RWPE2 (cell line): Measurements from ENCODE around the gene AP1M2.
A peak's percentile ranks its signal among the peaks of the same experiment; 100 is the strongest.

Experiments
- ATAC-seq: fragments of 200-7000 bp; cut with Tn5 transposase; 3 replicates; pipeline ENCODE4 v1.9.1; 2021; ENCODE audit warnings: low read depth
- DNase-seq: peaks from one replicate; pipeline ENCODE4 v3.0.0-alpha.2; 2020; ENCODE audit warnings: low spot score
- H3K27ac ChIP-seq: fragments of 450-650 bp; 2 replicates; pipeline ENCODE4 v1.5.1; 2017; ENCODE audit warnings: mild to moderate bottlenecking; ENCODE audit not compliant: poor library complexity, severe bottlenecking
- H3K27me3 ChIP-seq: fragments of 250-450 bp; sonication (Bioruptor Pico); 2 replicates; pipeline ENCODE4 v1.5.1; 2021; ENCODE audit warnings: mild to moderate bottlenecking, moderate library complexity; ENCODE audit not compliant: insufficient read depth, poor library complexity, severe bottlenecking
- H3K36me3 ChIP-seq: fragments of 250-450 bp; sonication (Bioruptor Pico); 2 replicates; pipeline ENCODE4 v1.5.1; 2020; ENCODE audit warnings: low read depth, mild to moderate bottlenecking, moderate library complexity
- H3K4me1 ChIP-seq: fragments of 250-450 bp; sonication (Bioruptor Pico); 2 replicates; pipeline ENCODE4 v1.5.1; 2021; ENCODE audit warnings: mild to moderate bottlenecking, moderate library complexity; ENCODE audit not compliant: insufficient read depth, poor library complexity, severe bottlenecking
- H3K4me3 ChIP-seq: fragments of 250-450 bp; sonication (Bioruptor Pico); 2 replicates; pipeline ENCODE4 v1.5.1; 2021; ENCODE audit warnings: mild to moderate bottlenecking, moderate library complexity; ENCODE audit not compliant: severe bottlenecking
- H3K9me3 ChIP-seq: fragments of 250-450 bp; sonication (Bioruptor Pico); 2 replicates; pipeline ENCODE4 v1.5.1; 2021; ENCODE audit warnings: mild to moderate bottlenecking, moderate library complexity; ENCODE audit not compliant: severe bottlenecking
- TF ChIP-seq, protein P1 (sequence below): fragments of 450-650 bp; IDR thresholded peaks from one replicate; pipeline ENCODE4 v1.5.1; 2017; ENCODE audit warnings: mild to moderate bottlenecking, moderate library complexity; ENCODE audit not compliant: poor library complexity, severe bottlenecking

The AP1M2 gene

DNA sequence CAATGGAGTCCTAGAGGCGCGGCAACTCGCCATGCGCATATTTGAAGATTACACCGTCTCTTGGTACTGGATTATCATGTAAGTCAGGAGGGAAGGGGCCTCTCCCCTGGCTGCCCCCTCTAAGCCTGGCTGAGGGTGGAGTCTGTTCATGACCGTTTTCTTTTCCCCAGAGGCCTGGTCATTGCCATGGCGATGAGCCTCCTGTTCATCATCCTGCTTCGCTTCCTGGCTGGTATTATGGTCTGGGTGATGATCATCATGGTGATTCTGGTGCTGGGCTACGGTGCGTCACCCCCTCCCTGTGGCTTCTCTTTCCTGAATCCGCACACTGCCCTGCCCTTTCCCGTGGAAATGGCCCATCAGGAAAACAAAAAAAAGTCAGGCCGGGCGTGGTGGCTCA lies 44.8 kb upstream of the AP1M2 start:
- TF ChIP-seq, protein P1, sequence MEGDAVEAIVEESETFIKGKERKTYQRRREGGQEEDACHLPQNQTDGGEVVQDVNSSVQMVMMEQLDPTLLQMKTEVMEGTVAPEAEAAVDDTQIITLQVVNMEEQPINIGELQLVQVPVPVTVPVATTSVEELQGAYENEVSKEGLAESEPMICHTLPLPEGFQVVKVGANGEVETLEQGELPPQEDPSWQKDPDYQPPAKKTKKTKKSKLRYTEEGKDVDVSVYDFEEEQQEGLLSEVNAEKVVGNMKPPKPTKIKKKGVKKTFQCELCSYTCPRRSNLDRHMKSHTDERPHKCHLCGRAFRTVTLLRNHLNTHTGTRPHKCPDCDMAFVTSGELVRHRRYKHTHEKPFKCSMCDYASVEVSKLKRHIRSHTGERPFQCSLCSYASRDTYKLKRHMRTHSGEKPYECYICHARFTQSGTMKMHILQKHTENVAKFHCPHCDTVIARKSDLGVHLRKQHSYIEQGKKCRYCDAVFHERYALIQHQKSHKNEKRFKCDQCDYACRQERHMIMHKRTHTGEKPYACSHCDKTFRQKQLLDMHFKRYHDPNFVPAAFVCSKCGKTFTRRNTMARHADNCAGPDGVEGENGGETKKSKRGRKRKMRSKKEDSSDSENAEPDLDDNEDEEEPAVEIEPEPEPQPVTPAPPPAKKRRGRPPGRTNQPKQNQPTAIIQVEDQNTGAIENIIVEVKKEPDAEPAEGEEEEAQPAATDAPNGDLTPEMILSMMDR = no peak
- Histone ChIP-seq H3K27ac (no peak overlapping the region), H3K27me3 (no peaks in the 10 kb centered on the region)

DNA sequence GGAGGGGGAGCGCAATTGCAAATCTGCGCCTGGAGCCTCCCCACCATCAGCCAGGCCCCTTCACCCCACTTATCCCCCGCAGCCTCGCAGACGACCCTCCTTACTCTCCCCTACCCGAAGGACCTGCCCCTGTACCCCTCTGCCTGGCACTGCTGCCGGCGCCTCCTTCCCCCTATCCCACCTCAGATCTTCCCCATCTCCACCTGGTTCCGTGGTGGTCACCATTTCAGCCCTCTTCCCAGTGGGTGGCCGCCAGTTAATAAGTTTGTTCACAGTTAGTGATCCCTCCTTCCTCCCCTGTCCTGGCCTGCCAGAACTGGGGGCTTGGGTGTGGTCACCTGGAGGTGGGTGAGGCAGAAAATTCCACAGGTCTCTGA lies 38.6 kb upstream of the AP1M2 start:
- Histone ChIP-seq H3K27ac (peak overlapping the region; percentile 74), H3K36me3 (peaks cover 41% of the 10 kb centered on the region), H3K27me3 (no peaks in the 10 kb centered on the region), H3K4me1 (peaks cover 10% of the 10 kb centered on the region), H3K9me3 (no peaks in the 10 kb centered on the region), H3K4me3 (peak overlapping the region; percentile 96)
- DNase-seq = no peak
- peak; percentile 7; the same call in 1 of the 3 replicates for ATAC-seq
- TF ChIP-seq, protein P1 = no peak

More for the DNA sequence above, 44.8 kb upstream of the AP1M2 start:
- Histone ChIP-seq H3K4me3 (no peak overlapping the region), H3K9me3 (no peaks in the 10 kb centered on the region), H3K36me3 (peaks cover 94% of the 10 kb centered on the region), H3K4me1 (no peaks in the 10 kb centered on the region)
- DNase-seq (no peak), ATAC-seq (no peak)

DNA sequence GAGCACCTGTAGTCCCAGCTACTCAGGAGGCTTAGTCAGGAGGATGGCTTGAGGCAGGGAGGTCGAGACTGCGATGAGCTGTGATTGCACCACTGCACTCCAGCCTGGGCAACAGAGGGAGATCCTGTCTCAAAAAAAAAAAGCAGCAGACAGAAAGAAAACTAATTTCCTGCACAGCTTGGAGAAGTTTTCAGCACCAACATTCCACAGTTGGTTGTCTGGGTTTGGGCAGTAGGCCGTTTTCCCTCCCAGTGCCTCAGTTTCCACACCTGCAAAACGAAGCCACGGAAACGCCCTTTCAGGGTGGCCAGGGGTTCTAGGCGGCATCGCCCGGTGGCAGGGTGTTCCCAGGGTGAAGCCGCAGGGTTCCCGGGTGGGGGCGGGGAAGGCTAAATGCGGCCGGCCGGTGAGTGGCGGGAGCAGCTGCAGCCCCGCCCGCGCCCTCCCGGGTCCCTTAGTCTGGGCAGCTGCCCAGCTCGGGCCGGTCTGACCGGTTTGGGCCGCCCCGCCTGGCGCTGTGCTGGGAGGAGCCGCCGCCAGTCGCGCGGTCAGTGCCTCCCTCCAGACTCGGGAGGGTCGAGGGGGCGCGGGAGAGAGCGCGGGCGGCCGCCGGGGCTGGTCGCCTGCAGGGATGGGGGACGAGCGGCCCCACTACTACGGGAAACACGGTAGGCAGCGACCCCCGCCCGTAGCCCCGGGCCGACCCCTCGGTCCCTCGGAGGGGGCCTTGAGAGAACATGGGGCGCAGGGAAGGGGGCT lies 38.1 kb upstream of the AP1M2 start, which contains the start of gene SLC44A2:
Gene SLC44A2 (plus strand): TSS at position 551 of the 759 bp plus-strand sequence. CDS start 81 bp downstream, at position 632.
- Histone ChIP-seq H3K27me3 (no peaks in the 10 kb centered on the region), H3K9me3 (no peaks in the 10 kb centered on the region), H3K4me3 (peak within 1 kb of the TSS; percentile 96), H3K4me1 (peaks cover 10% of the 10 kb centered on the region), H3K27ac (peak within 1 kb of the TSS; percentile 74), H3K36me3 (peaks cover 38% of the 10 kb centered on the region)
- ATAC-seq (peak; percentile 97), DNase-seq (peak; percentile 85)
- TF ChIP-seq, protein P1 = no peak

DNA sequence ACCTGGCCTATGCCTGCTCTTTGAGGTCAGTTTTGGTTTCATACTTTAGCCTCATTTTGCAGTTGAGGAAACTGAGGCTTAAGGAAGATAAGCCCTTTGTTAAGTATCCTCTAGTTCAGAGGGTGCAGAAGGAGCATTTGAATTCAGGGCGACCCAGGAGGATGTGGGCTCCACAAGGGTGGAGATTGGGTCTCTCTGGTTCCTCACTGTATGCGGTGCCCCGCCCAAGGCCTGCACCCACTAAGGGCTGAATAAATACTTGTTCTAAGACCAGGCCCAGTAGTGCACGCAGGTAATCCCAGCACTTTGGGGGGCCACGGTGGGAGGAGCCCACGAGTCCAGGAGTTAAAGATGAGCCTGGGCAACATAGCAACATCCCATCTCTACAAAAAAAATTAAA lies 37.5 kb upstream of the AP1M2 start:
- no peak overlapping the region for H3K4me3 ChIP-seq

More for the DNA sequence above, 37.5 kb upstream of the AP1M2 start:
- H3K36me3 ChIP-seq = peaks cover 33% of the 10 kb centered on the region
- peaks cover 10% of the 10 kb centered on the region for H3K4me1 ChIP-seq
- no peaks in the 10 kb centered on the region for H3K27me3 ChIP-seq
- TF ChIP-seq, protein P1 = no peak
- no peak for ATAC-seq
- H3K27ac ChIP-seq = peak overlapping the region; percentile 74
- no peaks in the 10 kb centered on the region for H3K9me3 ChIP-seq
- no peak for DNase-seq
